ENCODE results near the gene ZBTB25.

Gene ZBTB25

GRCh38 chr14:64516969-64517368 is 13.3 kb upstream of the ZBTB25 start:
- FAIRE-seq (peak; percentile 20), DNase-seq (ENCODE audit: insufficient read length, low spot score) (no peak)
- TF ChIP-seq POLR2A (IDR thresholded peaks at IDR 0.05; ENCODE audit: low read depth, low read length) (no peak), PAX5 (IDR thresholded peaks at IDR 0.05; ENCODE audit: insufficient read depth, low read length, severe bottlenecking) (no peak), POLR2AphosphoS5 (IDR thresholded peaks at IDR 0.05; ENCODE audit: low read depth, low read length) (no peak), POU2F2 (IDR thresholded peaks at IDR 0.05; ENCODE audit: low read depth, low read length) (no peak), SPI1 (IDR thresholded peaks at IDR 0.05; ENCODE audit: low read depth, low read length) (no peak), TAF1 (IDR thresholded peaks at IDR 0.05; ENCODE audit: low read depth, low read length) (no peak)

DNA sequence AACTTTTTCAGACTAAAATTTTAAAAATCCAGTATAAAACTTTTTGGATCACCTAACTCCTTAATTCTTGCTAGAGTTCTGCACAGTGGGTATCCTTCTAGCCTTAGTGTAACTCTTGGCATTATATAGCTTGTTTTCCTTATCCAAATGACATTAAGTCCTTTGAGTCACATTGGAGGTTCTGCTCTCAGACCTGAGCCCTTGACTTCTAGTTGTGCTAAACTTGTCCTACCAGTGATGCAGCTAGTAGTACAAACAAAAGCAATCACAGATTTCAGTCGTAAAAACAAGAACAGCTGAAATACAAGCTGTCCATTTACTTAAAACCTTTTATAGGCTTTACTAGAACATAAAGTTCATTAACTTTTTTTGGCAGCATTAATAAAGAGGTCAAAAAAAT is 11.4 kb upstream of the ZBTB25 start:
- no peak for DNase-seq (ENCODE audit: insufficient read length, low spot score)
- FAIRE-seq: no peak
- no peak for TF ChIP-seq POLR2AphosphoS5 (IDR thresholded peaks at IDR 0.05; ENCODE audit: low read depth, low read length)
- no peak for TF ChIP-seq SPI1 (IDR thresholded peaks at IDR 0.05; ENCODE audit: low read depth, low read length)
- no peak for TF ChIP-seq POLR2A (IDR thresholded peaks at IDR 0.05; ENCODE audit: low read depth, low read length)
- no peak for TF ChIP-seq TAF1 (IDR thresholded peaks at IDR 0.05; ENCODE audit: low read depth, low read length)
- no peak for TF ChIP-seq PAX5 (IDR thresholded peaks at IDR 0.05; ENCODE audit: insufficient read depth, low read length, severe bottlenecking)
- TF ChIP-seq POU2F2 (IDR thresholded peaks at IDR 0.05; ENCODE audit: low read depth, low read length): no peak

GRCh38 chr14:64513271-64513670 is 9.6 kb upstream of the ZBTB25 start:
- FAIRE-seq (no peak), DNase-seq (ENCODE audit: insufficient read length, low spot score) (no peak)
- TF ChIP-seq PAX5 (IDR thresholded peaks at IDR 0.05; ENCODE audit: insufficient read depth, low read length, severe bottlenecking) (no peak), POU2F2 (IDR thresholded peaks at IDR 0.05; ENCODE audit: low read depth, low read length) (no peak), POLR2AphosphoS5 (IDR thresholded peaks at IDR 0.05; ENCODE audit: low read depth, low read length) (no peak), POLR2A (IDR thresholded peaks at IDR 0.05; ENCODE audit: low read depth, low read length) (no peak), TAF1 (IDR thresholded peaks at IDR 0.05; ENCODE audit: low read depth, low read length) (no peak), SPI1 (IDR thresholded peaks at IDR 0.05; ENCODE audit: low read depth, low read length) (no peak)

- DNase-seq (ENCODE audit: insufficient read length, low spot score) (no peak), FAIRE-seq (peak; percentile 88)
- TF ChIP-seq TAF1 (IDR thresholded peaks at IDR 0.05; ENCODE audit: low read depth, low read length) (no peak), POU2F2 (IDR thresholded peaks at IDR 0.05; ENCODE audit: low read depth, low read length) (no peak), POLR2AphosphoS5 (IDR thresholded peaks at IDR 0.05; ENCODE audit: low read depth, low read length) (no peak), PAX5 (IDR thresholded peaks at IDR 0.05; ENCODE audit: insufficient read depth, low read length, severe bottlenecking) (no peak), SPI1 (IDR thresholded peaks at IDR 0.05; ENCODE audit: low read depth, low read length) (no peak), POLR2A (IDR thresholded peaks at IDR 0.05; ENCODE audit: low read depth, low read length) (no peak)
These were observed 7.4 kb upstream of the ZBTB25 start for GRCh38 chr14:64510825-64511671.

GRCh38 chr14:64509036-64509435 is 5.4 kb upstream of the ZBTB25 start:
- TF ChIP-seq PAX5 (IDR thresholded peaks at IDR 0.05; ENCODE audit: insufficient read depth, low read length, severe bottlenecking) (no peak), POLR2A (IDR thresholded peaks at IDR 0.05; ENCODE audit: low read depth, low read length) (no peak), POLR2AphosphoS5 (IDR thresholded peaks at IDR 0.05; ENCODE audit: low read depth, low read length) (no peak), SPI1 (IDR thresholded peaks at IDR 0.05; ENCODE audit: low read depth, low read length) (no peak), TAF1 (IDR thresholded peaks at IDR 0.05; ENCODE audit: low read depth, low read length) (no peak), POU2F2 (IDR thresholded peaks at IDR 0.05; ENCODE audit: low read depth, low read length) (no peak)
- FAIRE-seq (no peak), DNase-seq (ENCODE audit: insufficient read length, low spot score) (no peak)

DNA sequence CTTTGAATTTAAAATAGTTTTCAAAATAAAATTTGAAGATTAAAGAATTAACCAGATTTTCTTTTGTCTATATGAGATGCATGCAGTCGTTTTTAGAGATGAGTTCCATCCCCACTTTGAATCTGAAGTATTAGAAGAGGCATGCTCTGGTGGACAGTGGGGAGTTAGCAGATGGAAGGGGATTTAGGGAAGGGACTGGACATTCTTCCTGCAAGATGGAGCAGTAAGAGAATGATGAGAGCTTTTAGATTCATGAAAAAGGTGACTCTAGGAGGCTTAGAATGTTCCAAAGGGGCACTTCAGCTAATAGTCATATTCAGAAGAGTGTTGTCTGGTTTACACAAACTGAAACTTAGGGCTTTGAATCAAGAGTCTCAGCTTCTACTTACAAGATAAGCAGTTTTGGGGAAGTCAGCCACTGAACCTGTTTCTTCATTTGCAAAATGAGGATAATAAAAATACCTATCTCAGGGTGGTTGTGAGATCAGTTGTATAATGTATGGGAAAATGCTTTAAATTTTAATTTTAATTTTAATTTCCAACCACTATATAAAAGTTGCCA is 4.7 kb upstream of the ZBTB25 start:
- DNase-seq (ENCODE audit: insufficient read length, low spot score) (no peak), FAIRE-seq (peak; percentile 69)
- TF ChIP-seq POLR2AphosphoS5 (IDR thresholded peaks at IDR 0.05; ENCODE audit: low read depth, low read length): no peak
- TF ChIP-seq SPI1 (IDR thresholded peaks at IDR 0.05; ENCODE audit: low read depth, low read length): peak; percentile 83

DNA sequence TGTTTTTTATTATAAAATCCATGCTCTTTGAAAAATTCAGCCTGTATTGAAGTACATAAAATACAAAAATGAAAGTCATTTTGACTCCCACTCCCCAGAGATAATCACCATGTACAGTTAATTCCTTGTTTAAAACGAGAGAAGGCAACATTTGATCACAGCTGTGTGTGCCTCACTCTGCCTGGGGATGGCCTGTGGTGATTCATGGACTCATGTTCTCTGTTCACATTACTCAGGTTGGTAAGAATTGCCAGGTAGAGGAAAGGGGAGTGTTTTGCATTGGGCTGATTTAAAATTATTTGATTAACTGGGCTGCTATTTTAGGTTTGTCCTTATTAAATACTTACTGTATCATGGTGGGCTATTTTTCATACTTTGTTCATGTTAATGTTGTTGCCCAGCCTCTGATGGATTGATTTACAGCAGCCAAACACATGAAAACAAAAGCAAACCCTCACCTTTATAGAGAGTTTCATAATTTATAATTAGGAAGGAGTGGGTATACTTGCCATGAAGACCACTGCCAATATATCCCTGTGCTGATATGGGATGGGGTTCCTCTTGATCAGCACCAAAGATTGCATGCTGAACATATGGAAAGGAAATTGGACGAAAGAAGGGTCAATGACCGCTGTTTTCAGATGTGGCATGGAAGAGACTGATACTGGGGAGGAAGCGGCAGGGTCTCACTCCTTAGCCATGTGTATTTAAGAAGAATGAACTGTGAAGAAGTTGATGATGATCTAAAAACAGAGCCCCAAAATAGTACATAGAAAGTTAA is 3.9 kb upstream of the ZBTB25 start:
- FAIRE-seq: peak; percentile 13
- TF ChIP-seq TAF1 (IDR thresholded peaks at IDR 0.05; ENCODE audit: low read depth, low read length) (no peak), POLR2AphosphoS5 (IDR thresholded peaks at IDR 0.05; ENCODE audit: low read depth, low read length) (no peak), POLR2A (IDR thresholded peaks at IDR 0.05; ENCODE audit: low read depth, low read length) (no peak), PAX5 (IDR thresholded peaks at IDR 0.05; ENCODE audit: insufficient read depth, low read length, severe bottlenecking) (no peak), SPI1 (IDR thresholded peaks at IDR 0.05; ENCODE audit: low read depth, low read length) (no peak), POU2F2 (IDR thresholded peaks at IDR 0.05; ENCODE audit: low read depth, low read length) (no peak)
- DNase-seq (ENCODE audit: insufficient read length, low spot score): no peak

DNA sequence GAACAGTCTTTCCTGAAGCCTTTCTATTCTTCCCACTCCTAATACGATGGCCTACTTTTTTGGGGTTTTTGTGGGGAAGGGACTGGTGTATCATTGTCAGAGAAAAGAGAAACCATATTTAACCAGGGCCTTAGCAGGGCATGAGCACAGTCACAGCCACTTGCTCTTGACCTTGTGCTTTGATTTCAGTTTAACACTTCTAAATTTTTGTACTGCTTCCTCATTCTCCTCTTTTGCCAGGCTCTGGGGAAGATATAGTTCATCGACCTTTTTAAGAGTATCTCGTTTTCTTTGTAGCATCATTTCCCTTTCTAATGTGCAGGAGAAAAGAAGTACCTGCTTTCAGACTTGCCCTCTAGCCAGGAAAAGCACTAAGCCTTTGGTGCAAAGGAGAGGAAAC is 3.1 kb upstream of the ZBTB25 start:
- DNase-seq (ENCODE audit: insufficient read length, low spot score) (no peak), FAIRE-seq (no peak)
- TF ChIP-seq POU2F2 (IDR thresholded peaks at IDR 0.05; ENCODE audit: low read depth, low read length) (no peak), SPI1 (IDR thresholded peaks at IDR 0.05; ENCODE audit: low read depth, low read length) (0 out of 2 replicates have a peak, but pooled peaks have one; percentile 24)
